Measurements from ENCODE around the gene TUBAL3.

Gene TUBAL3

DNA sequence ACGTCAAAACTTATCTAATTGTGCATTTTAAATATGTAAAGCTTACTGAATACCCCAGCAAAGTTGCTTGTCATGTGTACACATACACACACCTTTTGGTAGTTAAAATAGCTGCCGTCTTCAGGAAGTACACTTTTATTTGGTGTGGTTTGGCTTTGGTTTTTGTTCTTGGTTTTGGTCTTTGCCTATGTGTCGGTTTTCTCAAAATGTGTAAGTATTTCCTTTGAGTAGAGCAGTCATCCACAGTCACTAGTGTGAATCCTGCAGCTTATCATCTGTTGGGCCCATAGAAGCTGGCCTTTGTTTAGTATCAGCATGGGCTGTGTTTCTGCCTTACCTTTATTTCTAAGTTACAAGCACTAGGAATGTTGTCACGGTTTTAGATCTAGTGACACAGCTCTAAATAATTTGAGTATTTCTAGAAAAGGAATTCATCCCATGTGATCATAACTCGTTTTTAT lies 43.0 kb upstream of the TUBAL3 start:
- no peak for DNase-seq (ENCODE audit: low read depth)
- H3K4me3 ChIP-seq (ENCODE audit: low read depth, low read length), result peak overlapping the region; percentile 83
- no peak for TF ChIP-seq CTCF (IDR thresholded peaks at IDR 0.05; ENCODE audit: control insufficient read depth, extremely low read depth, insufficient read depth)

- H3K4me3 ChIP-seq (ENCODE audit: low read depth, low read length), result peak overlapping the region; percentile 83
- DNase-seq (ENCODE audit: low read depth), result no peak
- no peak for TF ChIP-seq CTCF (IDR thresholded peaks at IDR 0.05; ENCODE audit: control insufficient read depth, extremely low read depth, insufficient read depth)
These were observed 42.4 kb upstream of the TUBAL3 start for GRCh38 chr10:5447056-5447455.

DNA sequence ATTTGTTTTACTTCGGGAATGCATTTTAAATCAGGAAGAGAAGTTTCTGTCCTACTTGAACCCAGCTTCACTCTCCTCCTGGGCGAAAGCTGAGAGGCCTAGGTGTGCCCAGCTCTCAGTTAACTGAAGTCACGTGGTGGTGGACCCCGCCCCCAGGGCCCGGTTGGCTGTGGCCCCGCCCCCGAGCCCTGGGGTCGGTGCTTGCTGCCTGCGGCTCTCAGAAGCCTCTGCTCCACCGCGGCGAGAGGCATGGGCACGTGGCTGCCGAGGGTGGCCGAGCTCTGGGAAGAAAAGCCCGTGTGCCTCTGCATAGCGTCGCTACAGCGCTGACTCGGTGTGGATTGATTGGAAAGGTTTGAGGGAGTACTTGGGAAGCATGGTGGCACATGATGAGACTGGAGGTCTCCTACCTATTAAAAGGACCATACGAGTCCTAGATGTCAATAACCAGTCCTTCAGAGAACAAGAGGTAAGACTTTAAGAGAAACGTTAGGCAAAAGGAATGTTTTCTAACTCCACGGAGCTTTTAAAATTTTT lies 41.8 kb upstream of the TUBAL3 start:
- DNase-seq (ENCODE audit: low read depth), result peak; percentile 79
- peak overlapping the region; percentile 83 for H3K4me3 ChIP-seq (ENCODE audit: low read depth, low read length)
- no peak for TF ChIP-seq CTCF (IDR thresholded peaks at IDR 0.05; ENCODE audit: control insufficient read depth, extremely low read depth, insufficient read depth)

DNA sequence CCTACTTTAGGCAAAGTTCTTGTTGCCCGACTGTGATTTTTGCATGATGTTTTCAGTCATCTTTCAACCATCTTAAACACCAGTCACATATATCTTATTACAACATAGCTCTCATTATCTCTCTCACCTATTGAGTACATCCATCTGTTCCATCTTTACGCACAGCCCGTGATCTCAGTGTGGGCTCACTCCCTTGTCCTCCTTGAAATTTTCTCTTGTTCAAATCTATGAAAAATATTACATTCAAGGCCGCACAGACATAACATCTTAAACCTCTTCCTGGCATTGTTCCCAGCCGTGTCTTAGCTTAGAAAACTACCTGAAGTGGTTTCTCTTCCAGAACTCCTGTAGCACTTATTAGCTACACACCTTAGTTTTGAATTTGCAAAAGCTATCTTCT lies 40.4 kb upstream of the TUBAL3 start:
- no peak for DNase-seq (ENCODE audit: low read depth)
- TF ChIP-seq CTCF (IDR thresholded peaks at IDR 0.05; ENCODE audit: control insufficient read depth, extremely low read depth, insufficient read depth), result no peak
- no peak overlapping the region for H3K4me3 ChIP-seq (ENCODE audit: low read depth, low read length)

- no peak for TF ChIP-seq CTCF (IDR thresholded peaks at IDR 0.05; ENCODE audit: control insufficient read depth, extremely low read depth, insufficient read depth)
- no peak for DNase-seq (ENCODE audit: low read depth)
- H3K4me3 ChIP-seq (ENCODE audit: low read depth, low read length), result no peak overlapping the region
These were observed 38.8 kb upstream of the TUBAL3 start for GRCh38 chr10:5443429-5443828.

- H3K4me3 ChIP-seq (ENCODE audit: low read depth, low read length), result no peak overlapping the region
- no peak for TF ChIP-seq CTCF (IDR thresholded peaks at IDR 0.05; ENCODE audit: control insufficient read depth, extremely low read depth, insufficient read depth)
- no peak for DNase-seq (ENCODE audit: low read depth)
These were observed 38.4 kb upstream of the TUBAL3 start for GRCh38 chr10:5442990-5443370.
